Stimulated activated naive CD8-positive, alpha-beta T cell treated with anti-CD3 and anti-CD28 coated beads, Interleukin-15, Interleukin-2, amounts not matched to agents 100 ng/mL and 50 ng/mL, for 24 hours (primary cell): ENCODE data around the gene SLC30A10.
"Not testable (repeated sequence)": the region's sequence is repeated elsewhere in the genome, so short reads cannot be mapped to it uniquely, and the experiment has no call there.

Experiments used
- H3K27ac Mint-ChIP-seq: one replicate; pipeline ENCODE4 v1.8.0; 2021; ENCODE audit warnings: mild to moderate bottlenecking, mixed read lengths
- H3K27me3 Mint-ChIP-seq: one replicate; pipeline ENCODE4 v1.8.0; 2021; ENCODE audit warnings: mixed read lengths
- H3K36me3 Mint-ChIP-seq: one replicate; pipeline ENCODE4 v1.8.0; 2021; ENCODE audit warnings: low read depth, mixed read lengths
- H3K4me1 Mint-ChIP-seq: one replicate; pipeline ENCODE4 v1.8.0; 2021; ENCODE audit warnings: low read depth, mixed read lengths
- H3K4me3 Mint-ChIP-seq: one replicate; pipeline ENCODE4 v1.8.0; 2021; ENCODE audit warnings: mild to moderate bottlenecking, mixed read lengths
- H3K9me3 Mint-ChIP-seq: one replicate; pipeline ENCODE4 v1.8.0; 2021; ENCODE audit warnings: mixed read lengths

SLC30A10 gene

DNA sequence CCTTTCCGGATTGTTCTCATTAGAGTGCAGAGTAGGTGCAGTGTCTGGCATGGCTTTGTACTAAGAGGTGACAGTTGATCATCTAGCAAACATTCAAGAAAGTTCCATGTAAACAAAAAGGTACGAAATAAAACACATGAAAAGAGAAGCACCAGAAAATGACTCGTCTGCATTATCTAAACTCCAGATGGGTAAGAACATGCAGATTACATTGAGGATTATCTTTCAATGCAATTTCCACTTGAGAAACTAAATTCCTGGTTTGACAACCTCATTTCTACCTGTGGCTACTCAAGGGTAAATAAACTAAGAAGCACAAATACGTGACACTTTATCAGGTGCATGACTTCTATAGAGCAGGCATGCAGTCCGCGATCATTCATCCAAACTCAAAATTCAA, 17.6 kb downstream of the SLC30A10 start:
- no peaks in the 10 kb centered on the region for H3K4me1 Mint-ChIP-seq

GRCh38 chr1:219909476-219909875, 18.9 kb downstream of the SLC30A10 start:
- no peak overlapping the region for H3K27ac Mint-ChIP-seq
- no peaks in the 10 kb centered on the region for H3K9me3 Mint-ChIP-seq
- H3K4me3 Mint-ChIP-seq = no peak overlapping the region
- peaks cover 5% of the 10 kb centered on the region for H3K27me3 Mint-ChIP-seq
- no peaks in the 10 kb centered on the region for H3K36me3 Mint-ChIP-seq
- H3K4me1 Mint-ChIP-seq = no peaks in the 10 kb centered on the region

More for the DNA sequence above, 17.6 kb downstream of the SLC30A10 start:
- H3K9me3 Mint-ChIP-seq = no peaks in the 10 kb centered on the region
- no peaks in the 10 kb centered on the region for H3K36me3 Mint-ChIP-seq
- peaks cover 8% of the 10 kb centered on the region for H3K27me3 Mint-ChIP-seq
- H3K27ac Mint-ChIP-seq = no peak overlapping the region
- no peak overlapping the region for H3K4me3 Mint-ChIP-seq

- Mint-ChIP-seq H3K4me3 (no peak overlapping the region), H3K27me3 (peaks cover 5% of the 10 kb centered on the region), H3K36me3 (no peaks in the 10 kb centered on the region), H3K4me1 (no peaks in the 10 kb centered on the region), H3K27ac (no peak overlapping the region), H3K9me3 (no peaks in the 10 kb centered on the region)
These were observed 20.2 kb downstream of the SLC30A10 start for GRCh38 chr1:219908170-219908569.

DNA sequence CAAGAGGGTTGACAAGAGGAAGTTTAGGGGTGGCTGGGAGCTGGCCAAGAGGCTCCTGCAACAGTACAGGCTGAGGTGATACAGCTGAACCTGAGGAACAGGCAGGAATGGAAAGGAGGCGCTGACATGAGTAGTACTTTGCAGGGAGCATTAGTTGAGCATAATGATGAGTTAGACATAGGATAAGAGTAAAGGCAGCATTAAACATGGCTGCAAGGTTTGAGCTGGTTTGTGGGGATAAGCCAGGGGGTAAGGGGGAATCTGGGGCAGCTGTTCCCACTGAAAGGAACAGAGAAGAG, 20.6 kb downstream of the SLC30A10 start:
- no peaks in the 10 kb centered on the region for H3K4me1 Mint-ChIP-seq
- no peaks in the 10 kb centered on the region for H3K36me3 Mint-ChIP-seq
- H3K9me3 Mint-ChIP-seq = no peaks in the 10 kb centered on the region
- peaks cover 5% of the 10 kb centered on the region for H3K27me3 Mint-ChIP-seq
- no peak overlapping the region for H3K4me3 Mint-ChIP-seq
- no peak overlapping the region for H3K27ac Mint-ChIP-seq

GRCh38 chr1:219906924-219907771, 21.2 kb downstream of the SLC30A10 start:
- Mint-ChIP-seq H3K27me3 (peaks cover 5% of the 10 kb centered on the region), H3K4me1 (no peaks in the 10 kb centered on the region), H3K27ac (no peak overlapping the region), H3K4me3 (no peak overlapping the region), H3K36me3 (no peaks in the 10 kb centered on the region), H3K9me3 (no peaks in the 10 kb centered on the region)

DNA sequence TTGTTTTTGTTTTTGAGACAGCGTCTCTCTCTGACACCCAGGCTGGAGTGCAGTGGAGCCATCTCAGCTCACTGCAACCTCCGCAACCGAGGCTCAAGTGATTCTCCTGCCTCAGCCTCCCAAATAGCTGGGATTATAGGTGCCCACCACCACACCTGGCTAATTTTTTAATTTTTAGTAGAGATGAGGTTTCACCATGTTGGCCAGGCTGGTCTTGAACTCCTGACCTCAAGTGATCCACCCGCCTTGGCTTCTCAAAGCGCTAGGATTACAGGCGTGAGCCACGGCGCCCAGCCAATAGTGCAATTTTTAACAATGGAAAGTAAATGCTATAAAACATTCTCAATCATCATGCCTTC, 21.8 kb downstream of the SLC30A10 start:
- H3K36me3 Mint-ChIP-seq, H3K9me3 Mint-ChIP-seq, H3K4me1 Mint-ChIP-seq, H3K27ac Mint-ChIP-seq, H3K27me3 Mint-ChIP-seq, H3K4me3 Mint-ChIP-seq: not testable (repeated sequence)

DNA sequence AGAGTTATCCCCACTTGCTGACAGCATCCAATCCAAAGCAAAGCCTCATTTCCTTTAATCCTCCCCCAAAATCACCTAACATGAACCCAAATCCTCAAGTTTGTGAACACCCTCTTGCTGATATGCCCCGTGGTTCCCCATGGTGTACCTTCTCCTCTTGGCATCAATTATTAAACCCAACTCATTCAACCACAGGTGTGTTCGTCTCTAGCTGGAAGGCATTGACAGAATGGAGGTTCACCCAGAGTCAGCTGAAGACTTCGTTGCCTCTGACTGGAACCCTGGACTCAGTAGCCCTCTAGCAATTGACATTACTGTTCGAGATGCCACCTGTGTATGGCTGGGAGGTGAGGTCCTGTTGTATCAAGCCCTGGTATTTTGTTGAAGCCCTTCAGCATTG, 22.8 kb downstream of the SLC30A10 start:
- Mint-ChIP-seq H3K27me3 (peaks cover 5% of the 10 kb centered on the region), H3K36me3 (no peaks in the 10 kb centered on the region), H3K4me3 (no peak overlapping the region), H3K4me1 (no peaks in the 10 kb centered on the region), H3K9me3 (no peaks in the 10 kb centered on the region), H3K27ac (no peak overlapping the region)

DNA sequence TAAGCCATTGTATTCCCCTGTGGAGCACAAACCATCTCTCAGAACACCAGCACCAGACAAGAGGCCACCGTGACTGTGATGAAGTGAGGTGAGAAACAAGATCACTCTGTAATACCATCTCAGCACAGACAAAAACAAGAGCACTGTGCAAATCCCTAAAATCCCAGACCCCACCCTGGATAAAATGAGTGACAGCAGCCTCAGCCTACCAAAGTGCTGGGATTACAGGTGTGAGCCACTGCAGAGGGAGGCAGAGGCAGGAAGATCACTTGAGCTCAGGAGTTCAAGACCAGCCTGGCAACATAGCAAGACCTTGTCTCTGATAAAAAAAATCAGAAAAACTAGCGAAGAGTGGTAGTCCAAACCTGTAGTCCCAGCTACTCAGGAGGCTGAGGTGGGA, 23.4 kb downstream of the SLC30A10 start:
- no peaks in the 10 kb centered on the region for H3K36me3 Mint-ChIP-seq
- no peaks in the 10 kb centered on the region for H3K9me3 Mint-ChIP-seq
- H3K27me3 Mint-ChIP-seq = peaks cover 5% of the 10 kb centered on the region
- H3K27ac Mint-ChIP-seq = no peak overlapping the region
- H3K4me3 Mint-ChIP-seq = no peak overlapping the region
- no peaks in the 10 kb centered on the region for H3K4me1 Mint-ChIP-seq

GRCh38 chr1:219903353-219903871, 24.9 kb downstream of the SLC30A10 start:
- Mint-ChIP-seq H3K4me1 (no peaks in the 10 kb centered on the region), H3K27ac (no peak overlapping the region), H3K4me3 (no peak overlapping the region), H3K36me3 (no peaks in the 10 kb centered on the region), H3K27me3 (peaks cover 5% of the 10 kb centered on the region), H3K9me3 (no peaks in the 10 kb centered on the region)

DNA sequence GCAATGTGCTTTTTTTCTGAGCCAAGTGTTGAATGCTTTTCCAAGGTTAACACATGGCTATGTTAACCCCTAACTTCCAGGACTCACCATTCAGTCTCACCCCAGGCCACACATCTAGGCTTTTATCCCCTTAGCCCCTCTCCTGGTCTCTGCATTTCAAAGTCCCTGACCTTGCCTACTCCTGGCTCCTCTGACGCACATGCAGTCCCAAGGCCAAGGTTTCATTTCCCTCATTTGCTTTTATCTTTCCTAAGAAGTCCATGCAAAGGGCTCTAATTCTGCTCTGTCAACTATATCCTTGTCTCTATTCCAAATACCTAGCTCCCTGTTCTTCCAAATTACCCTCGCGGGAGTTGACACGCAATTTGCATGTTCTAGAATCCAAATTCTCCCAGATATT, 25.4 kb downstream of the SLC30A10 start:
- H3K27ac Mint-ChIP-seq = no peak overlapping the region
- H3K4me3 Mint-ChIP-seq = no peak overlapping the region
- no peaks in the 10 kb centered on the region for H3K4me1 Mint-ChIP-seq
- H3K36me3 Mint-ChIP-seq = no peaks in the 10 kb centered on the region
- H3K27me3 Mint-ChIP-seq = peaks cover 5% of the 10 kb centered on the region
- H3K9me3 Mint-ChIP-seq = no peaks in the 10 kb centered on the region

DNA sequence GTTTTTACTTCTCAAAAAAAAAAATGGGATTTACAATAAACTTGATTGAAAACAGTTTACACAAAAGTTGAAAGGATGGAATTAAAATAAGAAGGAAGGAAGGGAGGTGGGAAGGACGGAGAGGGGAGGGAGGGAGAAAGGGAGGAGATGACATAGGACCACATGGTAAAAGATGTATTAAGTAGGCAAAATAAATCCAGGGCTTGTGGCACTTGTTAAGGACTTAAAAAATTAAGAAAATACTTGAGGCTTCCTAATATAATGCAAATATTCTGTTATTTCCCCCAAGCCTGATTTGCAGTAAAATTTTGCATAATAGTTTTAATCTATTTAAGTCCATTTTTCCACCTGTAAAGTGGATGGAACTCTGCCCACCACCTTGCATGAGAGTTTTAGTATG, 27.5 kb downstream of the SLC30A10 start:
- H3K4me1 Mint-ChIP-seq = no peaks in the 10 kb centered on the region
- no peaks in the 10 kb centered on the region for H3K9me3 Mint-ChIP-seq
- no peaks in the 10 kb centered on the region for H3K27me3 Mint-ChIP-seq
- no peak overlapping the region for H3K4me3 Mint-ChIP-seq
- H3K36me3 Mint-ChIP-seq = no peaks in the 10 kb centered on the region
- H3K27ac Mint-ChIP-seq = no peak overlapping the region

DNA sequence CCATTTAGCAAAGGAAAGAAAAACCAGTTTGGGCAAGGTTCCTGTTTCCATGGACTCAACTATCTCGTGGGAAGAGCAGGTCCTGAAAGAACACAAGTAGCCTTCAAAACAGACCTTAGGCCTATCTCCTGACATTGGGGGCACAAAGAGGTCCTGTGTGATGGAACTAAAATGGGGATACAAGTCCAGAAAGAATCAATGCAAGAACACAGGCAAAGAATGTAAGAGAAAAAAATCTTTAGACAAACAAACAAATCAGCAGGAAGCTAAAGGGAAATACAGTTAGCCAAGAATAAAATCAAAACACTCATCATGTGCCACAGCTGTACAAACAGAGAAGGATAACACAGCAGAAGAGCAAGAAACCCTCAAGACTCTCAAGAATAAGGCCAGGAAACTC, 28.2 kb downstream of the SLC30A10 start:
- no peak overlapping the region for H3K4me3 Mint-ChIP-seq
- H3K9me3 Mint-ChIP-seq = no peaks in the 10 kb centered on the region
- no peaks in the 10 kb centered on the region for H3K36me3 Mint-ChIP-seq
- no peak overlapping the region for H3K27ac Mint-ChIP-seq
- H3K4me1 Mint-ChIP-seq = no peaks in the 10 kb centered on the region
- H3K27me3 Mint-ChIP-seq = no peaks in the 10 kb centered on the region

- no peaks in the 10 kb centered on the region for H3K9me3 Mint-ChIP-seq
- H3K27me3 Mint-ChIP-seq = no peaks in the 10 kb centered on the region
- no peak overlapping the region for H3K27ac Mint-ChIP-seq
- H3K36me3 Mint-ChIP-seq = no peaks in the 10 kb centered on the region
- no peak overlapping the region for H3K4me3 Mint-ChIP-seq
- no peaks in the 10 kb centered on the region for H3K4me1 Mint-ChIP-seq
These were observed 30.0 kb downstream of the SLC30A10 start for GRCh38 chr1:219898375-219898774.

DNA sequence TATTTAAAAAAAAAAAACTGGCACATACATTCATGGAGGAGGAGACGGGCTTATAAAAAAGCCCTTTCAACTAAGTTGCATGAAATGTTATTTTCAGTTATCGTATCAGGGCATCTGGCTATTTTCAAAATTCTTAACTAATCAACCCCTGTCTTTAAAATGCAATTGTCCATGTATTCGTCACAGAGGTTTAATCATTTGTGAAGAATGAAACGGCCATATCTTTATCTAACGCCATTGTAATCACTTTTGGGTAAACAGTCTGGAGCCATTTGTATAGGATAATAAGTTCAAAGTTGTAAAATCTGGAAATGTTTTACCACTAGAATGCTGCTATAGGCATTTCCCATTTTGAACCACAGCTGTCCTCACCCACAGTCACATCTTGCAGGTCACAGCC, 30.4 kb downstream of the SLC30A10 start:
- Mint-ChIP-seq H3K36me3 (no peaks in the 10 kb centered on the region), H3K9me3 (no peaks in the 10 kb centered on the region)

GRCh38 chr1:219892271-219892670, 36.1 kb downstream of the SLC30A10 start:
- not testable (repeated sequence) for H3K4me1 Mint-ChIP-seq, H3K36me3 Mint-ChIP-seq, H3K27me3 Mint-ChIP-seq, H3K27ac Mint-ChIP-seq, H3K4me3 Mint-ChIP-seq, H3K9me3 Mint-ChIP-seq

More for the DNA sequence above, 30.4 kb downstream of the SLC30A10 start:
- no peak overlapping the region for H3K27ac Mint-ChIP-seq
- no peak overlapping the region for H3K4me3 Mint-ChIP-seq
- no peaks in the 10 kb centered on the region for H3K4me1 Mint-ChIP-seq
- no peaks in the 10 kb centered on the region for H3K27me3 Mint-ChIP-seq

DNA sequence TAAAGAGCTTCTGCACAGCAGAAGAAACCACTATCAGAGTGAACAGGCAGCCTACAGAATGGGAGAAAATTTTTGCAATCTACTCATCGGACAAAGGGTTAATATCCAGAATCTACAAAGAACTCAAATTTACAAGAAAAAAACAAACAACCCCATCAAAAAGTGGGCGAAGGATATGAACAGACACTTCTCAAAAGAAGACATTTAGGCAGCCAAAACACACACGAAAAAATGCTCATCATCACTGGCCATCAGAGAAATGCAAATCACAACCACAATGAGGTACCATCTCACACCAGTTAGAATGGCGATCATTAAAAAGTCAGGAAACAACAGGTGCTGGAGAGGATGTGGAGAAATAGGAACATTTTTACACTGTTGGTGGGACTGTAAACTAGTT, 36.5 kb downstream of the SLC30A10 start:
- not testable (repeated sequence) for H3K36me3 Mint-ChIP-seq, H3K4me3 Mint-ChIP-seq, H3K9me3 Mint-ChIP-seq, H3K27me3 Mint-ChIP-seq, H3K4me1 Mint-ChIP-seq, H3K27ac Mint-ChIP-seq
